H1 (cell line): Measurements from ENCODE around the gene MRPL33. TPM values are rescaled to one million over a fixed set of nuclear protein-coding genes. Genes with fewer than 3 reads are reported as not detected.

ENCODE experiments used
- ASH2L ChIP-seq: fragments of 200-600, 300-600 bp; sonication (generic); IDR thresholded peaks from one replicate; pipeline ENCODE4 v1.7.1; 2017; ENCODE audit warnings: low read length
- polyA plus RNA-seq, 7 experiments: library from polyadenylated mRNA; depleted of rRNA in 3 of 7; stranded (reverse) in 5 of 7; unstranded in 2 of 7; fragments of >200 nt in 5 of 7; fragments of 200-250 nt in 2 of 7; gene quantifications; 1 replicate in 5 of 7; 2 replicates in 1 of 7; 4 replicates in 1 of 7; pipeline versions ENCODE4 v1.2.1 to v1.2.3, GENCODE V29; 2011 to 2013; ENCODE audit warnings: missing spikeins in 2 of 7, mixed read lengths in 2 of 7
- total RNA-seq: library from RNA; stranded (reverse); fragmentation: NEBNext Ultra II Directional; extraction: Animal tissue kit (Norgen Biotek cat#: 25700); gene quantifications from 2 replicates; pipeline ENCODE4 v1.2.1, GENCODE V29; 2021

MRPL33 gene
- total and polyA plus RNA-seq, 2 of the 8 experiments (the other 6 are each of a cell fraction or from before 2014, with no cell fraction given), result 24.3 to 62.9 TPM

DNA sequence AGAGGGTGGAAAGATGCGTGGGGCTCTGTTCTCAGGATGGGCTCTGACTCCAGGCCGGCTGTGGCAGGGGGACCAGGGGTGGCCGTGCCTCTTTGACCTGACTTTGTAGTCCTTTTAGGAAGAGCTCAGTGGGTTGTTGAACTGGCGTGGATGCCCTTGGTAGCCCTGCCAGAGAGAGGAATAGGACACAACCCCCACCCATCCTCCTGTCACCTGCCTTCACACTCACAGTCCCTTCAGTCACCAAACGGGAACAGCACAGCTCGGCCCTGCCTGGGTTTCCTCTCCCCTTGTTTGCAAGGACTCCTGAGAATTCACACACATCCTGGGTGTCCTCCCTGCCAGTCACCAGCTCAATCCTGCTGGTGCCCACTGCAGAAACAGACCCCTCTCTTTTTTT, 20.1 kb upstream of the MRPL33 start (continued):
- TF ChIP-seq ASH2L, result no peak
